Measurements from ENCODE around the gene TRMT5. TPM values are rescaled to one million over a fixed set of nuclear protein-coding genes. Genes with fewer than 3 reads are reported as not detected.

The TRMT5 gene
- total and polyA plus RNA-seq, 2 of the 8 experiments (the other 6 are each of a cell fraction or from before 2014, with no cell fraction given) = 4.3 to 24.2 TPM

DNA sequence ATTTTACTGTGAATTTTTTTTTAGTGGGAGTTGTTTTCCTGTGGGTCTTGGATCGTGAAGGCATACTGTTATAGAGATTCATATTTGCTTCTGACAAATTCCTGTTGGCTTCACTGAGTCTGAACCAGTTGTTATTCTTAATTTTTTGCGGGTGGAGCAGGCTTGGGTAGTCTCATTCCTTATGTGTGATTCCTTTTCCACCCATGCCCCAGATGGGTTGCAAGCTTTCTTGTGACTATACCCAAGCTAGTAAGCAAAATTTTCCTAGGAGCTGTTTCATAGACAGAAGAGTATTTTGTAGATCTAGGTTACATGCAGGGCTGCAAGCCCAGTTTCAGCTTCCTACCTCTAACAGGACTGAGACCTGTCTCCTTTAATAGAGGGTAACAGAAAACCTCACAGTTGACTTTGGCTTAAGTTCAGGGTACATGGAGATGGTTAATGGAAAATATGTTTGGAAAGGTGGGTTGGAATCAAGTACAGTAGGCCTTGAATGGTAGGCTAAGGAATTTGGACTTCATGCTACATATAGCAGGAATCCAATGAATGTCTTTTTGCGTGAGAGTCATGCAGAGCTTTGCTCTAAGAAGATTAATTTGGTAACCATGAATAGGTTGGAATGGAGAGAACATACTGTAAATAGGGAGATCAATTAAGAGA is 29.0 kb downstream of the TRMT5 start (continued):
- no peak for TF ChIP-seq CTBP2 (IDR thresholded peaks at IDR 0.05; ENCODE audit: borderline replicate concordance, insufficient read depth, insufficient read length, low read length)
- no peak for TF ChIP-seq EP300 (IDR thresholded peaks at IDR 0.05; ENCODE audit: borderline replicate concordance in 1 of 2, low read depth in 2 of 2, low read length in 2 of 2)
- no peak for TF ChIP-seq POU5F1 (IDR thresholded peaks at IDR 0.05; ENCODE audit: low read depth, low read length)
- no peak for TF ChIP-seq TAF1 (IDR thresholded peaks at IDR 0.05; ENCODE audit: low read depth, low read length)
- no peak for TF ChIP-seq CHD2 (IDR thresholded peaks at IDR 0.05; ENCODE audit: low read length)
